KBM-7 (cell line): ENCODE data around the gene BCL3.
"Not testable (repeated sequence)": the region's sequence is repeated elsewhere in the genome, so short reads cannot be mapped to it uniquely, and the experiment has no call there.

Experiments
- DNase-seq: peaks from one replicate; pipeline ENCODE4 v3.0.0-alpha.2; 2015
- in situ Hi-C: fragments of 300-500 bp; cut with MboI; formaldehyde crosslinking; loops from 2 replicates; pipeline ENCODE4 v1.14.3; 2020; ENCODE audit warnings: low sequenced_read_pairs, low pct_unique_long_range_greater_than_20kb, mixed read lengths

BCL3 gene

DNA sequence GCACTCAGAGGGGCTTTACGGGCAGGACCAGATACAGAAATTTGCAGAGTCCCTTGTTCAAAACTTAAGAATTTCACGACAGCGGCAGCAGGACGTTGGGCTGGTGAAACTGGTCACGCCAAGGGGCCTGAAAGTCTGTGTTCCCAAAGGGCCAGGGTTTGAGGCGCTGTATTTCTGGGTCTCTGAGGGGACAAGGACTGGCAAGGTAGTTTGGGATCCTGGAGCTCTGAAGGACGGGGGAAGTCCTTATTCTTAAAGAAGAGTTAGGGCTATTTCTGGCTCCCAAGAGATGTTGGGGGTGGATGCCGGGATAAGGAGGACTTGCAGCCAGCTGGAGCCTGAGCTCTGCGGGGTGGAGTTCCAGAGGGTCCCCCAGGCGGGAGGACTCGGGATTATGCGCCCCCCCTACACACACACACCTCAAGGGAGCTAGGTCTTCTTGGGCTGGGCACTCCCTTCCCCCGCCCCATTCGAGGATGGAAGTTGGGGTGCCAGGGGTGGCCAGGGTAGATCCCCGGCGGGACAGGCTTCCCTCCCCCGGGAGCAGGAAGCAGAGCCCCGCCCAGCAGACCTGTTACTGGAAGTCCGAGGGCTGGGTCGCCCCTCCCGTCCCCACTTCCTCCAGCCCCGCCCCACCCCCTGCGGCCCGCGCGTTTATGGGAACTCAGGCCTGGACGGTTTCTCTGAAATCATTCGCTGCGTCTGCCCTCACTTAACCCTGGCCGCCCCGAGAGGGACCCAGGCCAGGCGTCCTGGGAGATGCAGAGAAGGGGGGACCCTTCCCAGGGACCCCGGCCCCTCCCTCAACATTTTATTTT is 5.6 kb downstream of the BCL3 start:
- peak; percentile 71 for DNase-seq
- in situ Hi-C loops: no loop called here

DNA sequence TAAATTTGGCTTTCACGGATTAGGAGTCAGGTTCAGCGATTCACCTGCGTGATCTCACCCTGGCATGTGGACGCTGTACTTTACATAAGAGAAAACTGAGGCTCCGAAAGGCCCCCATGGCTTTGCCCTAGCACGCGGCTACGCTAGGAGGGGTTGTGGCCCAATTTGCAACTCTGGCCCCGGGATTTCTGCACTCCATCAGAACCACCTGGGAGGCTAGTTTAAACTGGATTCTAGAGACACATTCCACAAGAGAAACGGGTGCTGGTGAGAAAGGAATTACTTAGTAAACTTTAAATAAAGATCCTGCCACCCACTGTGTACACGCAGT is 6.2 kb downstream of the BCL3 start:
- in situ Hi-C loops: no loop called here
- no peak for DNase-seq

DNA sequence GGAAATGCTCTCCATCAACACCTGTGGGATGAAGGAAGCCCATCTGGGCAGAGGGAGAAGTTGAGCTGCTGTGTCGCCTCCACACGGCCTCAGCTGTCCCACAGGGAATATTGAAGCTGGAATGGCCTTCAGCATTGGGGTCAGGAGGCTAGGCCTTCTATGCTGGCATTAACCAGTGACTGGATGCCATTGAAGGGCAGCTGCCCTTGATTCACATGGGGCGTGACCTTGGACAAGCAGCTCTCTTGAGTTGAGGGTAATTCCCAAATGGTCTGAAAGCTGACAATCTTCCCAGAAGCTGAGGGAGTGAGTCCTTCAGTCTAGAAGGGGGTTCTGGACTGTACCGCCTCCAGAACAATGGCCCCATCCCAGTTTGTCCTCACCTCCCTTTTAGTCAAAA is 6.7 kb downstream of the BCL3 start:
- in situ Hi-C loops: no loop called here

DNA sequence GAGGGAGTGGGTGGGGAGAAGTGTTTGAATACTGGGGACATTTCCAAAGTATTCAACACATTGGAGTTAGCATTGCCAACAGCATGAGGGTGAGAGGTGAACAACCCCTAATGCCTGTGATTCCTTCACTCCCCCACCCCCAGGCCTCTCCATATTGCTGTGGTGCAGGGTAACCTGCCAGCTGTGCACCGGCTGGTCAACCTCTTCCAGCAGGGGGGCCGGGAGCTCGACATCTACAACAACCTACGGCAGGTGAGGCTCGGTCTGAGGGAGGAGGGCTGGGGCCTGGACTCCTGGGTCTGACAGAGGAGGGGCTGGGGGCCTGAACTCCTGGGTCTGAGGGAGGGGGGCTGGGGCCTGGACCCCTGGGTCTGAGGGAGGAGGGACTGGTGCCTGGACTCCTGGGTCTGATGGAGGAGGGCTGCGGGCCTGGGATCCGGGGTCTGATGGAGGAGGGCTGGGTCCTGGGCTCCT is 7.6 kb downstream of the BCL3 start:
- DNase-seq: no peak
- in situ Hi-C loops: no loop called here

More for the DNA sequence above, 6.7 kb downstream of the BCL3 start:
- no peak for DNase-seq

DNA sequence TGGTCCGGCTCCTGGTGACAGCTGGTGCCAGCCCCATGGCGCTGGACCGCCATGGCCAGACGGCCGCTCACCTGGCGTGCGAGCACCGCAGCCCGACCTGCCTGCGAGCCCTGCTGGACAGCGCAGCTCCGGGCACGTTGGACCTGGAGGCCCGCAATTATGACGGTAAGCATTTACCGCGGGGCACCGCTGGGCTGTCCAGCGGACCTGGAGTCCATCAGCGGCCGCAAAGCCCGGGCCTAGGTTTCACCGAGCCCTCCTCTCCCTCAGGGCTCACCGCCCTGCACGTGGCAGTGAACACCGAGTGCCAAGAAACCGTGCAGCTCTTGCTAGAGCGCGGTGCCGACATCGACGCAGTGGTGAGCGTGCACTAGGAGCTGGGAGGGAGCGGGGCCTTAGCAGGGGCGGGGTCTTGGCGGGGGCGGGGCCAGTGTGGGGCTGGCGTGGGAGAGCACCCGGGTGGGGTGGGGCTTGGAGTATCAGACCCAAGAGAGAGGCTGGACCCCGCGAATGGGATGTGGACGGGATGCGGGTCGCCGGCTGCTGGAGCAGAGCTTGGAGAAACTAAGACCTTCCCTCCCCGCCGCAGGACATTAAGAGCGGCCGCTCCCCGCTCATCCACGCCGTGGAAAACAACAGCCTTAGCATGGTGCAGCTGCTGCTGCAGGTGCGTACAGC is 8.7 kb downstream of the BCL3 start:
- in situ Hi-C loops: no loop called here
- no peak for DNase-seq

DNA sequence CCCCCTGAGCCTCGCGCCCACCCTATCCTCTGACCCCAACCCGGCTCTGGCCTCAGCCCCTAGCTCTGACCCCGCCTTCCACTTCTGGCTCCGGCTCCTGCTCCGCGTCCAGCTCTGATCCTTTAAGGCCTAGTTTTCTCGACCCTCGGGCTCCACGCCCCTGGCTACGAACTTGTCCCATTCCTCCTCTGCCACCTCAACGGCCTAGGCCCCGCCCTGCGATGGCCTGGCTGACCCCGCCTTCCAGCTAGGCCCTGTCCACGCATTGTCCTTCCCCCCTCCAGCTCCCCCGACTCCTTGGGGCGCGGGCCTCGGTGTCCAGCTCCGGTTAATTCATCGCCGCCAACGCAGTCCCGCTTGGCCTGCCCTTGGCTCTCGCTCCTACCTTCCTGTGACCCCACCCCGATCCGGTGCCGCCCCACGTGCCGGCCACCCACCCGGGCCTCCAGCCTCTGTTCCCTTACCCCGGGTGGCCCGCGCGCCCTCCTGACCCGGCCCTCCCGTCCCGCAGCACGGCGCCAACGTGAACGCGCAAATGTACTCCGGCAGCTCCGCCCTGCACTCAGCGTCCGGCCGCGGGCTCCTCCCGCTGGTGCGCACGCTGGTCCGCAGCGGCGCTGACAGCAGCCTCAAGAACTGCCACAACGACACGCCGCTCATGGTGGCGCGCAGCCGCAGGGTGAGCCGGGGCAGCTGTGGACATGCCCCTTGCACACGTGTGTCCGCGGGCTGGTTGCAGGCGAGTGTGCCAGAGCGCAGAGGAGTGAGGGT is 9.4 kb downstream of the BCL3 start:
- no peak for DNase-seq
- in situ Hi-C loops: no loop called here

DNA sequence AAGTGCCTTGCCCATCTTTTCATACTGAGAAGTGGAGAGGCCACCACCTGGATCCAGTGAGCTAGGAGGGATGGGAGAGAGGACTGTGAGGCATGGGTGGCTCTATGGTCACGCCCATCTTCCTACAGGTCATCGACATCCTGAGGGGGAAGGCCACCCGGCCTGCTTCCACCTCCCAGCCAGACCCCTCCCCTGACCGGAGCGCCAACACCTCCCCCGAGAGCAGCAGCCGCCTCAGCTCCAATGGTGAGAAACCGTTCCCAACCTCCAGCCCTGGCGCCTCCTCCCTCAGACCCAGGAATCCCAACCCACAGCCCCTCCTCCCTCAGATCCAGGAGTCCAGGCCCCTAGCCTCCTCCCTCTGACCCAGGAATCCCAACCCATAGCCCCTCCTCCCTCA is 10.1 kb downstream of the BCL3 start:
- in situ Hi-C loops: no loop called here
- DNase-seq: no peak

- in situ Hi-C loops: no loop called here
- DNase-seq: no peak
These were observed 10.7 kb downstream of the BCL3 start for GRCh38 chr19:44759083-44759804.

GRCh38 chr19:44762038-44762437 is 13.5 kb downstream of the BCL3 start:
- in situ Hi-C loops: no loop called here
- no peak for DNase-seq

DNA sequence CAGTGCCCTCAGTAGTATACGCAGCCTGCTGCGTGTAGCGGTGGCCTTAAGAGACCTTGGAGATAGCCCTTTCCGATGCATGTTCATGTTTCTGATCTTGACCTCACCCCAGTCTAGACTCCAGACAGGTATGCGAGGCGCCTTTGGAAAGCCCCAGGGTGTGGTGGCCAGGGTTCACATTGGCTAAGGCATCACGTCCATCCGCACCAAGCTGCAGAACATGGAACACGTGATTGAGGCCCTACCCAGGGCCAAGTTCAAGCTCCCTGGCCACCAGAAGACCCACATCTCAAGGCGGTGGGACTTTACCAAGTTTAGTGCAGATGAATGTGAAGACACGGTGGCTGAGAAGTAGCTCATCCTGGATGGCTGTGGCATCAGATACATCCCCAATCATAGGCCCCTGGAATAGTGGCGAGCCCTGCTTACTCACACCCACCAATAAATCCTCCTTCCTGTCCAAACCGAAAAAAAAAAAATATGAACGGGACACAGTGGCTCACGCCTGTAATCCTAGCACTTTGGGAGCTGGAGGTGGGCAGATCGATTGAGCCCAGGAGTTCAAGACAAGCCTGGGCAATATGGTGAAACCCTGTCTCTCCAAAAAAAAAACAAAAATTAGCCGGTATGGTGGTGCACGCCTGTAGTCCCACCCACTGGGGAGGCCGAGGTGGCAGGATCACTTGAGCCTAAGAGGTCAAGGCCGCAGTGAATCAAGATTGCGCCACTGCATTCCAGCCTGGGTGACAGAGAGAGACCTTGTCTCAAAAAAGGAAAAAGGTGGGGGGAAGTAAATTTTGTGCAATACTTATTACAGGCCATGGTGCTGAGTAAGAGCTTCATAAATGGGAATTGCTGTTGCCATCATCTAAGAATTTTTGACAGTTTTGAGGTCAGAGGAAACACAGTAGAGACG is 16.8 kb downstream of the BCL3 start:
- in situ Hi-C loops: no loop called here
- peak; percentile 47 for DNase-seq

DNA sequence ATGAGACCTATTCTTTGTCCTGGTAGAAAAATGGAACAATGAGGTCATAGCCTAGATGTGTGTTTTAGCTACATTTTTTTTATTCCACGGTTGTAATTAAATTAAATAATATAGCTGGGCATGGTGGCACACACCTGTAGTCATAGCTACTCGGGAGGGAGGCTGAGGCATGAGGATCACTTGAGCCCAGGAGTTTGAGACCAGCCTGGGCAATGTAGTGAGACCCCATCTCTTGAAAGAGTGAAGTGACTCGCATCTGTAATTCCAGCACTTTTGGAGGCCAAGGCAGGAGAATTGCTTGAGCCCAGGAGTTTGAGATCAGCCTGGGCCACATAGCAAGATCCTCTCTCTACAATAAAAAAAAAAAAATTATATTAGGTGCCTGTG is 17.4 kb downstream of the BCL3 start:
- in situ Hi-C loops: no loop called here
- DNase-seq: no peak

DNA sequence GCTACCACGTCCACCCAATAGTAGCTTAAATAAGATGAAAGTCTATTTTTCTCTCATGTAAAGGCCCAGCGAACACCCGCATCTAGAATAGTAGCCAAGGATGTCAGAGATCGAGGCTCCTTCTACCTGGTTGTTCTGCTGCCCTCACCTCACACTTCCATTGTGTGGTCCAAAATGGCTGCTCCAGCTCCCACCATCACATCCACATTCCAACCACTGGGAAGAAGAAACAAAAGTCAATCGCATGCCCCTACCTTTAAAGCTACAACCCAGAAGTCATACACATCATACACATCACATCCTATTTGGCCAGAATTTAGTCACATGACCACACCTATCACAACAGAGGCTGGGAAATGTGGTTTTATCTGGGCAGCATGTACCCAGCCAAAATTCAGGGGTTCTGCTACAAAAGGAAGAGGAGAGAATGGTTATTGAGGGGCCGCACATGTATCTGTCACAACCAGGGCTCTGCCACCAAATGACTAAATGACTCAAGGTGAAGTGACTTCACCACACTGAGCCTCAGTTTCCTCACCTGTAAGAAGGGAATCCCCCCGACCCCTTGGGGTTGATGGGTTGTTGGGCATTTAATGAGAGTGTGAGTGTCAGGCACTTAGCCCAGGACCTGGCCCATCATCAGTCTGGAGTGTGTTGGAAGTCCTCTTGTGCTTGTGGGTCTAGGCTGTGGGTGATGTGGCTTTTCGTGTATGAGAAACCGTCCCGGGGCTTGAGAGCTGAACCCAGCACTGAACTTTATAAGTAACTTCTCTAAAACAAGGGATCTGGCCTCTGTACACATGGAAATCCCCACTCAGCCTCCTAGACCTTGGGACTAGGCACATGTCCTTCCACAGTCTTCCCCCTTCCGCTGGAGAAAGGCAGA is 19.0 kb downstream of the BCL3 start:
- in situ Hi-C loops: no loop called here

DNA sequence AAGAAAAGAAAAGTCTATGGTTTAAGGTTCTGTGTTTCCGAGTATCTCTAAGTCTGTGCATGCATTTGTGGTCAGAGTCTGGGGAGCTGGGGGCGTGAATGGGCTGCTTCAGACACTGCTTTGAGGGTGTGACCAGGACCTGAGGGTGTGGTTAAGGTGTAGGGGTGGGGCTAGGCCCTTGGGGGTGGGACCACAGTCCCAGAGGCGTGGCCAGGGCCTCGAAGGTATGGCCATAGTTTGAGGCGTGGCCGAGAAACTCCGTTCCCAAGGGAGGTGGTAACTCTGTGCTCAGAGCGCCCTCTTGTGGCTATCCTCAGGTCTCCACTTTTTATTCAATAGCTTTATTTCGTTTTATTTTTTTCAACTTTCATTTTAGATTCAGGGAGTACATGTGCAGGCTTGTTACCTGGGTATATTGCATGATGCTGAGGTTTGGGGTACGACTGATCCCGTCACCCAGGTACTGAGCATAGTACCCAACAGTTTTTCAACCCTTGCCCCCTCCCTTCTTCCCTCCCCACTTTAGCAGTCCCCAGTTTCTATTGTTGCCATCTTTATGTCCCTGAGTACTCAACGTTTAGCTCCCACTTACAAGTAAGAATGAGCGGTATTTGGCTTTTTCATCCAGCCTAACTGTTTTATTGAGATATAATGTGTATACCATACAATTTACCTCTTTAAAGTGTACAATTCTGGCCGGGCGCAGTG is 22.2 kb downstream of the BCL3 start:
- peak; percentile 96 for DNase-seq
- in situ Hi-C loops: no loop called here

More for the DNA sequence above, 19.0 kb downstream of the BCL3 start:
- no peak for DNase-seq

DNA sequence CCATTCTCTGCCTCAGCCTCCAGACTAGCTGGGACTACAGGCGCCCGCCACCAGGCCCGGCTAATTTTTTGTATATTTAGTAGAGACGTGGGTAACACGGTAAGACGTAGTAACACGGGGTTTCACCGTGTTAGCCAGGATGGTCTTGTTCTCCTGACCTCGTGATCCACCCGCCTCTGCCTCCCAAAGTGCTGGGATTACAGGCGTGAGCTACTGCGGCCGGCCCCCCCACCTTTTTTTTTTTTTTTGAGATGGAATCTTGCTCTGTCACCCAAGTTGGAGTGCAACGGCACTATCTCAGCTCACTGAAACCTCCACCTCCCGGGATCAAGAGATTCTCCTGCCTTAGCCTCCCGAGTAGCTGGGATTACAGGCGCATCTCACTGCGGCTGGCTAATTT is 23.6 kb downstream of the BCL3 start:
- in situ Hi-C loops, DNase-seq: not testable (repeated sequence)

DNA sequence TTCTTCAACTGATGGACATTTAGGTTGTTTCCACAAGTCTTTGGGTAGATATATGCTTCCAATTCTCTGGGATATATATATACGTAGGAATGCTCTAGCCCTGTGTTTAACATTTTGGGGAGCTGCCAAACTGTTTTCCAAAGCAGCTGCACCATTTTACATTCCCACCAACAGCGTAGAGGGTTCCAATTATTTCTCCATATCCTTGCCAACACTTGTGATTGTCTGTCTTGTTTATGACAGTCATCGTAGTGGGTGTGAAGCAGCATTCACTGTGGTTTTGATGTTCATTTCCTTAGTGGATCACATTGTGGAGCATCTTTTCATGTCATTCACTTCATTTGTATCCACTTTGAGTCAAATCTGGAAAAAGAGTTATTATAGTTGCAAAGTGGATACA is 24.5 kb downstream of the BCL3 start:
- DNase-seq: no peak
- in situ Hi-C loops: no loop called here

DNA sequence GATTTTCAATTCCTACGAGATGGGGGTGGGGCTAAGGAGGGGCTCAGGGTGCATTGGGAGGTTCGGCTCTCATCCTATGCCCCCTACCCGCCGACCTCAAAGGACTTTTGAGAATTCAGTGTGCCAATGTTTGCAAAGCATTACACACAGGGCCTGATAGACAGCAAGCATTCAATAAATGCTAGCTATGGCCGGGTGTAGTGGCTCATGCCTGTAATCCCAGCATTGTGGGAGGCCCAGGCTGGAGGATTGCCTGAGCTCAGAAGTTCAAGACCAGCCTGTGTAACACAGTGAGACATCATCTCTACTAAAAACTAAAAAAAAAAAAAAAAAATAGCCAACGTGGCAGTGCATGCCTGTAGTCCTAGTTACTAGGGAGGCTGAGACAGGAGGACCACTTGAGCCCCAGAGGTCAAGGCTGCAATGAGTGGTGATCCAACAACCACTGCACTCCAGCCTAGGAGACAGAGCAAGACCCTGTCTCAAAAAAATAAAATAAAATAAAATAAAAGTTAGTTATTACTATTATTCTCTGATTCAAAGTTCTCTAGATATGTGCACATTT is 27.2 kb downstream of the BCL3 start:
- in situ Hi-C loops: no loop called here
- no peak for DNase-seq
